ENCODE results near the gene TMEM59.

Gene TMEM59

DNA sequence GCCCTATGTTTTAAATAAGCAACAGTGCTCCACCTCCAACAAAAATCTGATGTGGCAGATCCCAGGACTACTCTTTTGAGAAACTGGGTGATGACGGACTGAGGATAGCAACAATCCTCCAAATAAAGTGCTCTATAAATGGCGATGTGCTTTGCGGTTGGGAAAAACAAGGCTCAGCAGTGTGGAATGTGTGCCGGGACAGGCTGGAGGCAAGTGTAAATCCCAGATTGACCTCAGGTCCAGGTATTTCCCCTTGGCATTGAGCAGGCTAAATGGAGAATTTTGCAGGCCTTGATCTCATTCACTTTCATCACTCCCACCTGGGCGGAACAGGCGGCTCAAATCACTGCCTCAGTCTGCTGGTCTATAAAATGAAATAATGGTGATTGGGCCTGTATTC is 71.8 kb downstream of the TMEM59 start:
- DNase-seq: no peak

DNA sequence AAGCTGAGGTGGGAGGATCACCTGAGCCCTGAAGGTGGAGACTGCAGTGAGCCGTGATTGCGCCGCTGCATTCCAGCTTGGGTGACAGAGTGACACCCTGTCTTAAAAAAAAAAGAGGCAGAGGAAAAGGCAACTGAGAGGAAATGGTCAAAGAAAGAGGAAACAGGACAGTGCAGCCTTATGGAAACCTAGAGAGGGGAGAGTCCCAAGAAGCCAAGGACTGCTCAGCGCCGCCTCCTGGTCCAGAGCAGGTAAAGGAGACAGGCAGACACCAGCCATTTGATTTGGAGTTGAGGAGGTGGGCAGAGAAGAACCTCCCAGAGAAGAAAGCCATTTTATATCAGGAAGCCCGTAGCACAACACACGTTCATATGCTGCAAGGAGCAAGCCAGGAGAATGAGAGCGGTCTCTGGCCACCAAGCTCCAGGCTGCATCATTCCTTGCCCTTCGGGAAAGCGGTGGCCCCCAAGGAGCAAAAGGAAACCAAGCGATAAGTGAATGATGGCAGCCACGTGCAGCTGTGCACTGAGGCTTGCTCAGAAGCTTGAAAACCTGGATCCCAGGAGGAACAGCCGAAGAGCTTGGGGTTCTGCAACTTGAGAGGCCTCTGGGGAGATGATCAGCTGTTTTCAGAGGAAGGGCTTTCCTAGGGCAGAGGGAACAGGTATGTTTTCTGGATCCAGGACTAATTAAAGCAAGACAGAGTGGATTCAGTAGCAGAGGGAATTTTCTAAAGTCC is 73.1 kb downstream of the TMEM59 start:
- no peak for DNase-seq

Data from amniotic stem cell (primary cell).